Measurements from ENCODE around the gene MAP6D1.

Gene MAP6D1

DNA sequence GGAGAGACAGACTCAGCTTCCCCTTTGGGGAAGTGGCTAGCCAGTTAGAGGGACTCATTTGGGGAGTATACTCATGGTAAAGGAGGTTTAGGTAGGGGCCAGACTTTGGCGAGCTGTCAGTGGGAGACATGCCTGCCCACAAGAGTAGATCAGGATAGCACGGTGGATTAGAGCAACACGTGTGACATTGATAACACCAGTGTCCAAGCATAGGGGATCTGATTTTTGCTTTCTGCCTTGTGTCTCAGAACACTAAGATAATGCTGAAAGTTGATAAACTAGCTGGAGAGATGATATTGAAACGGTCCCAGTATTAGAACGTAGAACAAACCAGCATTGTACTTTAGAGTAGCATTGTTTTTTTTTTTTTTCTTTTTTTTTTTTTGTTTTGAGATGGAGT lies 25.9 kb downstream of the MAP6D1 start:
- no peak for TF ChIP-seq RAD21 (IDR thresholded peaks at IDR 0.05; ENCODE audit: low read depth)
- no peak for TF ChIP-seq FOXM1 (IDR thresholded peaks at IDR 0.05; ENCODE audit: borderline replicate concordance, low read depth)
- TF ChIP-seq TEAD4 (IDR thresholded peaks at IDR 0.05) = no peak
- no peak for TF ChIP-seq TAF1 (IDR thresholded peaks at IDR 0.05; ENCODE audit: low read depth)
- no peak for TF ChIP-seq CREB1 (IDR thresholded peaks at IDR 0.05; ENCODE audit: low read depth)
- TF ChIP-seq ZBTB7A (IDR thresholded peaks at IDR 0.05; ENCODE audit: low read depth) = no peak
- no peak for TF ChIP-seq EGR1 (IDR thresholded peaks at IDR 0.05)
- TF ChIP-seq TCF12 (IDR thresholded peaks at IDR 0.05; ENCODE audit: low read depth) = no peak
- TF ChIP-seq EP300 (IDR thresholded peaks at IDR 0.05; ENCODE audit: borderline replicate concordance) = no peak

DNA sequence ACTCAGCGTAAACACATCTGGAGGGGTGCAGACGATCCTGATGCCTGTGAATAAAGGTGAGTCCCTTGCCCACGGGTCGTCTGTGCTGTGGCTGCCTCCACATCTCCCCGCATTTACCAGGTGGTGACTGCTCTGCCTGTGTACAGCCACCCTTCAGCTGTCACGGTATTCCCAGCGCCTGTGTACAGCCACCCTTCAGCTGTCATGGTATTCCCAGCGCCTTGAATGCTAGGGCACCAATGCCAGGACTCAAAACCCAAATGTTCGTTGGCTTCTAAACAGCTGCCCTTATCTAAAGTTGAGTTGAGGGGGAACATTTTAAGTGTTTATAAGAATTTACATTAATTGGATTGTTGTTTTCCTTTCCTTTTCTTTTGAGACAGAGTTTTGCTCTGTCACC lies 27.4 kb downstream of the MAP6D1 start:
- TF ChIP-seq, protein P1, sequence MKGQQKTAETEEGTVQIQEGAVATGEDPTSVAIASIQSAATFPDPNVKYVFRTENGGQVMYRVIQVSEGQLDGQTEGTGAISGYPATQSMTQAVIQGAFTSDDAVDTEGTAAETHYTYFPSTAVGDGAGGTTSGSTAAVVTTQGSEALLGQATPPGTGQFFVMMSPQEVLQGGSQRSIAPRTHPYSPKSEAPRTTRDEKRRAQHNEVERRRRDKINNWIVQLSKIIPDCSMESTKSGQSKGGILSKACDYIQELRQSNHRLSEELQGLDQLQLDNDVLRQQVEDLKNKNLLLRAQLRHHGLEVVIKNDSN (IDR thresholded peaks at IDR 0.05) = no peak
- no peak for TF ChIP-seq RAD21 (IDR thresholded peaks at IDR 0.05; ENCODE audit: low read depth)
- no peak for TF ChIP-seq EP300 (IDR thresholded peaks at IDR 0.05; ENCODE audit: borderline replicate concordance)
- TF ChIP-seq FOXM1 (IDR thresholded peaks at IDR 0.05; ENCODE audit: borderline replicate concordance, low read depth) = no peak
- TF ChIP-seq CREB1 (IDR thresholded peaks at IDR 0.05; ENCODE audit: low read depth) = no peak
- no peak for TF ChIP-seq TAF1 (IDR thresholded peaks at IDR 0.05; ENCODE audit: low read depth)
- TF ChIP-seq, protein P2, sequence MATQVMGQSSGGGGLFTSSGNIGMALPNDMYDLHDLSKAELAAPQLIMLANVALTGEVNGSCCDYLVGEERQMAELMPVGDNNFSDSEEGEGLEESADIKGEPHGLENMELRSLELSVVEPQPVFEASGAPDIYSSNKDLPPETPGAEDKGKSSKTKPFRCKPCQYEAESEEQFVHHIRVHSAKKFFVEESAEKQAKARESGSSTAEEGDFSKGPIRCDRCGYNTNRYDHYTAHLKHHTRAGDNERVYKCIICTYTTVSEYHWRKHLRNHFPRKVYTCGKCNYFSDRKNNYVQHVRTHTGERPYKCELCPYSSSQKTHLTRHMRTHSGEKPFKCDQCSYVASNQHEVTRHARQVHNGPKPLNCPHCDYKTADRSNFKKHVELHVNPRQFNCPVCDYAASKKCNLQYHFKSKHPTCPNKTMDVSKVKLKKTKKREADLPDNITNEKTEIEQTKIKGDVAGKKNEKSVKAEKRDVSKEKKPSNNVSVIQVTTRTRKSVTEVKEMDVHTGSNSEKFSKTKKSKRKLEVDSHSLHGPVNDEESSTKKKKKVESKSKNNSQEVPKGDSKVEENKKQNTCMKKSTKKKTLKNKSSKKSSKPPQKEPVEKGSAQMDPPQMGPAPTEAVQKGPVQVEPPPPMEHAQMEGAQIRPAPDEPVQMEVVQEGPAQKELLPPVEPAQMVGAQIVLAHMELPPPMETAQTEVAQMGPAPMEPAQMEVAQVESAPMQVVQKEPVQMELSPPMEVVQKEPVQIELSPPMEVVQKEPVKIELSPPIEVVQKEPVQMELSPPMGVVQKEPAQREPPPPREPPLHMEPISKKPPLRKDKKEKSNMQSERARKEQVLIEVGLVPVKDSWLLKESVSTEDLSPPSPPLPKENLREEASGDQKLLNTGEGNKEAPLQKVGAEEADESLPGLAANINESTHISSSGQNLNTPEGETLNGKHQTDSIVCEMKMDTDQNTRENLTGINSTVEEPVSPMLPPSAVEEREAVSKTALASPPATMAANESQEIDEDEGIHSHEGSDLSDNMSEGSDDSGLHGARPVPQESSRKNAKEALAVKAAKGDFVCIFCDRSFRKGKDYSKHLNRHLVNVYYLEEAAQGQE (IDR thresholded peaks at IDR 0.05; ENCODE audit: low read depth) = no peak
- no peak for TF ChIP-seq CEBPB (IDR thresholded peaks at IDR 0.05)
- no peak for TF ChIP-seq ZBTB7A (IDR thresholded peaks at IDR 0.05; ENCODE audit: low read depth)

DNA sequence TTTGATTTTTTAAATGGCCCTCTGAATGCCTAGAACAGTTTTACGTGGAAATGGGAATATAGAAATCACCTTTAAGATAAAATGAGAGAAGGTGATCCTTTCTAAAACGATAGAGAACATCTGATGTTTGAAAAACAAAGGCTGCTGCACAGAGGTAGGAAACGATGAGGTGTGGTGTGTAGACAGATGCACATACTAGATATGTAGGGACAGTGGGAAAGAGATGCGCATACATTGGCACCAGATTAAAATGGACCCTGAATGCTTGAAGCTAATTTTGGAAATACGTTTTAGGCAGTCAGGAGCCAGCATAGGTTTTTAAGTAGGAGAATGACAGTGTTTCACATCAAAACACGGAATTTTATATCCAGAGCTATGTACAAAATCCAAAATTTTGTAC lies 29.0 kb downstream of the MAP6D1 start:
- TF ChIP-seq, protein P1 (IDR thresholded peaks at IDR 0.05) = no peak
- TF ChIP-seq ZBTB7A (IDR thresholded peaks at IDR 0.05; ENCODE audit: low read depth) (no peak), NFIC (IDR thresholded peaks at IDR 0.05) (no peak), EP300 (IDR thresholded peaks at IDR 0.05; ENCODE audit: borderline replicate concordance) (no peak), RAD21 (IDR thresholded peaks at IDR 0.05; ENCODE audit: low read depth) (no peak), YY1 (IDR thresholded peaks at IDR 0.05; ENCODE audit: low read depth) (no peak), FOXM1 (IDR thresholded peaks at IDR 0.05; ENCODE audit: borderline replicate concordance, low read depth) (no peak), CEBPB (IDR thresholded peaks at IDR 0.05) (no peak), TAF1 (IDR thresholded peaks at IDR 0.05; ENCODE audit: low read depth) (no peak), TCF12 (IDR thresholded peaks at IDR 0.05; ENCODE audit: low read depth) (no peak), TEAD4 (IDR thresholded peaks at IDR 0.05) (no peak), CREB1 (IDR thresholded peaks at IDR 0.05; ENCODE audit: low read depth) (no peak), EGR1 (IDR thresholded peaks at IDR 0.05) (no peak)
- TF ChIP-seq, protein P2 (IDR thresholded peaks at IDR 0.05; ENCODE audit: low read depth) = no peak
- TF ChIP-seq, protein P3, sequence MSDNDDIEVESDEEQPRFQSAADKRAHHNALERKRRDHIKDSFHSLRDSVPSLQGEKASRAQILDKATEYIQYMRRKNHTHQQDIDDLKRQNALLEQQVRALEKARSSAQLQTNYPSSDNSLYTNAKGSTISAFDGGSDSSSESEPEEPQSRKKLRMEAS (IDR thresholded peaks at IDR 0.05) = no peak

DNA sequence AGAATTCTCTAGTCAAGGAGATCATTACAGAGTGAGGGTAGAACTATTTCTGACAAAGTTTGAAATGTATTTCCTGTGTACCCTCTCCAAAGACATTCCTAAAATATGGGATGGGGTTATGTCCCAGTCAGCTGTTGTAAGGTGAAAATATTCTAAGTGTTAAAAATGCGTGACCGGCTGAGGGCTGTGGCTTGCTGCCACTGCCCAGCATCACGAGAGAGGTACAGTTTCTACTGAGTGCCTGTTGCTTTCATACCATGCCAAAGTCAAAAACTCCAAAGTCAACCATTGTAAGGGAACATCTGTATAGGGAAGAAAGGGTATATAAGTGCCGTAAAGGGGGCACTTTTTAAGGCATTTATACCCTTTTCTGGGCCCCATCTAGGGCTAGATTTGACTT lies 30.9 kb downstream of the MAP6D1 start:
- TF ChIP-seq YY1 (IDR thresholded peaks at IDR 0.05; ENCODE audit: low read depth) = no peak
- no peak for TF ChIP-seq TAF1 (IDR thresholded peaks at IDR 0.05; ENCODE audit: low read depth)
- TF ChIP-seq, protein P3 (IDR thresholded peaks at IDR 0.05) = no peak
- no peak for TF ChIP-seq RAD21 (IDR thresholded peaks at IDR 0.05; ENCODE audit: low read depth)
- TF ChIP-seq EP300 (IDR thresholded peaks at IDR 0.05; ENCODE audit: borderline replicate concordance) = no peak
- TF ChIP-seq ZBTB7A (IDR thresholded peaks at IDR 0.05; ENCODE audit: low read depth) = no peak

DNA sequence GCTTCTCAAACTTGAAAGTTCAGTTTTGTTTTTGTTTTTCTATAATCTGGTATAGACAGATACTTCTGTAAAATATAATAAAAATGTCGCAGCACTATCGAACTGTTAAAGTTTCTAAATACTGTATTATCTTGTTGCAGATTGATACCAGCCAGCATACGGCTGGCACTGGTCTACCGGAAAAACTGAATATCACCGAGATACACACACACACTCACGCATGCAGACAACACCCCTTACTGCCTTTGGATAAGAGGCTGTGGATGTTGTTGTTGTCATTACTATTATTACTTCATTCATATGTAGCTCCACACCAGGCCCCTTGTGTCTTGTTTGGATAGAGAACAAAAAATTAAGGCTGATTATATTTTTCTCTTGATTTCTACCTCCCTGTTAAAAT lies 32.4 kb downstream of the MAP6D1 start:
- TF ChIP-seq ZBTB7A (IDR thresholded peaks at IDR 0.05; ENCODE audit: low read depth) (no peak), RAD21 (IDR thresholded peaks at IDR 0.05; ENCODE audit: low read depth) (no peak), TEAD4 (IDR thresholded peaks at IDR 0.05) (no peak), CREB1 (IDR thresholded peaks at IDR 0.05; ENCODE audit: low read depth) (no peak), NFIC (IDR thresholded peaks at IDR 0.05) (no peak), YY1 (IDR thresholded peaks at IDR 0.05; ENCODE audit: low read depth) (no peak), TAF1 (IDR thresholded peaks at IDR 0.05; ENCODE audit: low read depth) (no peak), CEBPB (IDR thresholded peaks at IDR 0.05) (no peak), EGR1 (IDR thresholded peaks at IDR 0.05) (no peak), TCF12 (IDR thresholded peaks at IDR 0.05; ENCODE audit: low read depth) (no peak), EP300 (IDR thresholded peaks at IDR 0.05; ENCODE audit: borderline replicate concordance) (no peak), FOXM1 (IDR thresholded peaks at IDR 0.05; ENCODE audit: borderline replicate concordance, low read depth) (no peak)
- TF ChIP-seq, protein P3 (IDR thresholded peaks at IDR 0.05) = no peak
- TF ChIP-seq, protein P1 (IDR thresholded peaks at IDR 0.05) = no peak
- TF ChIP-seq, protein P2 (IDR thresholded peaks at IDR 0.05; ENCODE audit: low read depth) = no peak
